IMR-90 (cell line): ENCODE measurements around the gene TBC1D4. TPM values are rescaled to one million over a fixed set of nuclear protein-coding genes. Genes with fewer than 3 reads are reported as not detected.

ENCODE experiments used
- ATAC-seq: fragments of 200-7000 bp; cut with Tn5 transposase; 2 replicates; pipeline ENCODE4 v1.9.1; 2020; ENCODE audit warnings: low read depth, mild to moderate bottlenecking, moderate library complexity
- BruUV-seq: library from RNA; stranded (reverse); fragments of 400-500 nt; replicated peaks from 2 replicates; lab custom pipeline; 2021; lab: Mats Ljungman, UMichigan
- CTCF ChIA-PET: fragments of 300-600 bp; formaldehyde crosslinking; extraction: SDS; loops from one replicate; lab custom pipeline; 2021; ENCODE audit warnings: antibody characterized with exemption; lab: Yijun Ruan, JAX
- POLR2A ChIA-PET: fragments of 300-600 bp; sonication (Branson Sonifier 250); formaldehyde crosslinking; loops from one replicate; lab custom pipeline; 2022; ENCODE audit warnings: antibody characterized with exemption; ENCODE audit not compliant: unreplicated experiment; lab: Charles Lee
- DNase-seq: peaks from one replicate; pipeline ENCODE4 v3.0.0; 2013
- H2AFZ ChIP-seq: replicated peaks from 2 replicates; pipeline ENCODE3; 2013; ENCODE audit warnings: low read length, mild to moderate bottlenecking; ENCODE audit not compliant: poor library complexity
- H2AK5ac ChIP-seq: 2 replicates; pipeline ENCODE4 v1.6.1; 2013; ENCODE audit warnings: low read depth, low read length, inconsistent platforms
- H2AK9ac ChIP-seq: replicated peaks from 2 replicates; pipeline ENCODE3; 2013; ENCODE audit warnings: mild to moderate bottlenecking, low read depth, low read length, moderate library complexity; ENCODE audit not compliant: poor library complexity
- H2BK120ac ChIP-seq: 2 replicates; pipeline ENCODE4 v1.6.1; 2013; ENCODE audit warnings: low read depth, low read length, inconsistent platforms
- H2BK15ac ChIP-seq: 3 replicates; pipeline ENCODE4 v1.6.1; 2013; ENCODE audit warnings: low read depth, low read length, inconsistent platforms
- H2BK20ac ChIP-seq: 2 replicates; pipeline ENCODE4 v1.6.1; 2013; ENCODE audit warnings: low read depth, mild to moderate bottlenecking, inconsistent platforms, low read length, moderate library complexity
- H2BK5ac ChIP-seq: 2 replicates; pipeline ENCODE4 v1.6.1; 2013; ENCODE audit warnings: mild to moderate bottlenecking, low read depth, low read length, inconsistent platforms; ENCODE audit not compliant: poor library complexity, severe bottlenecking
- H3K14ac ChIP-seq: replicated peaks from 2 replicates; pipeline ENCODE4 v1.6.1; 2013; ENCODE audit warnings: low read depth, low read length, inconsistent platforms
- H3K18ac ChIP-seq: 2 replicates; pipeline ENCODE4 v1.6.1; 2013; ENCODE audit warnings: low read depth, low read length, control low read depth
- H3K23ac ChIP-seq: 2 replicates; pipeline ENCODE4 v1.6.1; 2013; ENCODE audit warnings: low read depth, low read length, inconsistent platforms
- H3K27ac ChIP-seq: 2 replicates; pipeline ENCODE4 v1.5.1; 2013; ENCODE audit warnings: mild to moderate bottlenecking, control low read depth, low read length; ENCODE audit not compliant: insufficient read depth
- H3K27me3 ChIP-seq: 2 replicates; pipeline ENCODE4 v1.6.1; 2013; ENCODE audit warnings: low read length; ENCODE audit not compliant: control insufficient read depth, insufficient read depth
- H3K36me3 ChIP-seq: 2 replicates; pipeline ENCODE4 v1.6.1; 2013; ENCODE audit warnings: low read length, mixed read lengths; ENCODE audit not compliant: control insufficient read depth, insufficient read depth
- H3K4ac ChIP-seq: 2 replicates; pipeline ENCODE4 v1.6.1; 2013; ENCODE audit warnings: low read depth, low read length, inconsistent platforms
- H3K4me1 ChIP-seq: 2 replicates; pipeline ENCODE4 v1.6.1; 2013; ENCODE audit warnings: low read length, mixed read lengths; ENCODE audit not compliant: control insufficient read depth, insufficient read depth
- H3K4me2 ChIP-seq: 2 replicates; pipeline ENCODE4 v1.6.1; 2013; ENCODE audit warnings: low read depth, mild to moderate bottlenecking, control low read depth, low read length, moderate library complexity
- H3K4me3 ChIP-seq: 2 replicates; pipeline ENCODE4 v1.5.1; 2013; ENCODE audit warnings: low read depth, mild to moderate bottlenecking, control low read depth, low read length, moderate library complexity; ENCODE audit not compliant: insufficient read depth
- H3K56ac ChIP-seq: 2 replicates; pipeline ENCODE4 v1.6.1; 2013; ENCODE audit warnings: low read length, inconsistent platforms; ENCODE audit not compliant: insufficient read depth; ENCODE audit errors: extremely low read depth
- H3K79me1 ChIP-seq, 2 experiments: 2 replicates each; pipeline ENCODE4 v1.6.1; 2013; ENCODE audit warnings: low read length in 2 of 2, inconsistent platforms in 1 of 2, low read depth in 1 of 2
- H3K9ac ChIP-seq: 2 replicates; pipeline ENCODE4 v1.6.1; 2013; ENCODE audit warnings: low read depth, low read length, control low read depth
- H3K9me1 ChIP-seq: 2 replicates; pipeline ENCODE4 v1.6.1; 2013; ENCODE audit warnings: low read length, inconsistent platforms; ENCODE audit not compliant: insufficient read depth
- H3K9me3 ChIP-seq: 2 replicates; pipeline ENCODE4 v1.6.1; 2013; ENCODE audit warnings: low read length; ENCODE audit not compliant: control insufficient read depth, insufficient read depth
- H4K20me1 ChIP-seq: 2 replicates; pipeline ENCODE4 v1.6.1; 2013; ENCODE audit warnings: low read length, inconsistent platforms; ENCODE audit not compliant: insufficient read depth
- H4K5ac ChIP-seq: 2 replicates; pipeline ENCODE4 v1.6.1; 2013; ENCODE audit warnings: mild to moderate bottlenecking, low read depth, low read length, control low read depth
- H4K8ac ChIP-seq, 2 experiments: 2 replicates each; pipeline ENCODE4 v1.6.1; 2013; ENCODE audit warnings: low read depth in 2 of 2, low read length in 2 of 2, control low read depth in 1 of 2, inconsistent platforms in 1 of 2
- H4K91ac ChIP-seq: 2 replicates; pipeline ENCODE4 v1.6.1; 2013; ENCODE audit warnings: low read depth, low read length, inconsistent platforms; ENCODE audit not compliant: insufficient read depth
- BHLHE40 ChIP-seq: fragments of 150-350 bp; IDR thresholded peaks from 2 replicates; pipeline ENCODE4 v1.6.1; 2016; ENCODE audit warnings: mild to moderate bottlenecking, low read depth, low read length
- CEBPB ChIP-seq: IDR thresholded peaks from 2 replicates; pipeline ENCODE4 v1.6.1; 2012; ENCODE audit warnings: low read depth, low read length, improper control_type of control experiment
- CHD1 ChIP-seq: IDR thresholded peaks from 2 replicates; pipeline ENCODE4 v1.6.1; 2012; ENCODE audit warnings: low read depth, low read length, improper control_type of control experiment
- CTCF ChIP-seq: conservative IDR thresholded peaks from 2 replicates; pipeline ENCODE4 v1.5.1; 2012; ENCODE audit warnings: mild to moderate bottlenecking, low read depth, low read length, improper control_type of control experiment
- MAFK ChIP-seq: IDR thresholded peaks from 2 replicates; pipeline ENCODE4 v1.6.1; 2012; ENCODE audit warnings: low read depth, low read length, improper control_type of control experiment
- MXI1 ChIP-seq: IDR thresholded peaks from 2 replicates; pipeline ENCODE4 v1.6.1; 2012; ENCODE audit warnings: low read depth, mild to moderate bottlenecking, low read length, moderate library complexity, borderline replicate concordance
- NFE2L2 ChIP-seq: fragments of 150-350 bp; IDR thresholded peaks from 2 replicates; pipeline ENCODE4 v1.6.1; 2016; ENCODE audit warnings: low read depth, mild to moderate bottlenecking, low read length
- POLR2A ChIP-seq: IDR thresholded peaks from 2 replicates; pipeline ENCODE4 v1.6.1; 2012; ENCODE audit warnings: mild to moderate bottlenecking, low read depth, low read length
- RAD21 ChIP-seq: IDR thresholded peaks from 2 replicates; pipeline ENCODE4 v1.6.1; 2012; ENCODE audit warnings: low read length, improper control_type of control experiment
- RCOR1 ChIP-seq: IDR thresholded peaks from 2 replicates; pipeline ENCODE4 v1.6.1; 2012; ENCODE audit warnings: mild to moderate bottlenecking, low read length, improper control_type of control experiment; ENCODE audit not compliant: insufficient replicate concordance
- SMC3 ChIP-seq: fragments of 150-350 bp; IDR thresholded peaks from 2 replicates; pipeline ENCODE4 v1.6.1; 2016; ENCODE audit warnings: low read depth, mild to moderate bottlenecking, antibody characterized with exemption, low read length, moderate library complexity
- WGBS, 2 experiments: methylation state at CpG; one replicate each; pipeline versions ENCODE4 v1.1.5 to v1.1.7; 2013; ENCODE audit warnings: missing lambda C conversion rate in 2 of 2; ENCODE audit not compliant: insufficient read length in 1 of 2; ENCODE audit errors: extremely low coverage in 2 of 2; 5-methylcytosine and 5-hydroxymethylcytosine counted together
- dilution Hi-C: fragments of 300-500 bp; cut with HindIII; formaldehyde crosslinking; loops from one replicate; pipeline ENCODE4 v1.14.3; 2018; ENCODE audit warnings: low sequenced_read_pairs; ENCODE audit not compliant: unreplicated experiment
- in situ Hi-C: fragments of 300-500 bp; cut with MboI; formaldehyde crosslinking; loops from 3 replicates; pipeline ENCODE4 v1.14.3; 2019; ENCODE audit warnings: low sequenced_read_pairs, inconsistent platforms, mixed read lengths
- intact Hi-C: fragments of 100-400 bp; cut with micrococcal nuclease; formaldehyde crosslinking; loops from 2 replicates; pipeline ENCODE4 v1.10.0; 2022
- polyA plus RNA-seq, 3 experiments: library from polyadenylated mRNA; depleted of rRNA; stranded (reverse); fragments of >200 nt; gene quantifications; 2 replicates each; pipeline ENCODE4 v1.2.3, GENCODE V29; 2012; ENCODE audit warnings: low replicate concordance in 1 of 3
- total RNA-seq: library from RNA; depleted of rRNA; stranded (reverse); fragments of >200 nt; gene quantifications from 2 replicates; pipeline ENCODE4 v1.2.3, GENCODE V29; 2012
- TF ChIP-seq, protein P1 (sequence below): fragments of 150-350 bp; IDR thresholded peaks from 2 replicates; pipeline ENCODE4 v1.6.1; 2017; ENCODE audit warnings: mild to moderate bottlenecking, antibody characterized with exemption, low read length, low read depth
- TF ChIP-seq, protein P2 (sequence below): fragments of 150-350 bp; IDR thresholded peaks from 2 replicates; pipeline ENCODE4 v1.6.1; 2016; ENCODE audit warnings: low read depth, mild to moderate bottlenecking, low read length, moderate library complexity, borderline replicate concordance

Gene TBC1D4
- total and polyA plus RNA-seq, 2 of the 4 experiments (the other 2 are of a cell fraction): 7.5 to 22.8 TPM

GRCh38 chr13:75330770-75331169, 151.2 kb downstream of the TBC1D4 start:
- Histone ChIP-seq H2BK20ac (no peak overlapping the region), H2AFZ (no peak overlapping the region), H3K4me1 (peaks cover 4% of the 10 kb centered on the region), H2AK5ac (no peak overlapping the region), H3K4me3 (no peak overlapping the region), H4K20me1 (no peaks in the 10 kb centered on the region), H4K91ac (no peak overlapping the region), H3K18ac (no peak overlapping the region), H3K56ac (no peak overlapping the region), H2BK5ac (no peak overlapping the region), H3K27ac (no peak overlapping the region), H3K9ac (no peak overlapping the region), H3K36me3 (no peaks in the 10 kb centered on the region), H3K79me1 (peaks cover 0 to 5% of the 10 kb centered on the region in 2 experiments; a peak in 1 of 4 replicates), H3K4me2 (no peak overlapping the region), H3K9me1 (peaks cover 9% of the 10 kb centered on the region; the same call in 1 of the 2 replicates), H3K14ac (no peak overlapping the region), H3K23ac (no peak overlapping the region), H4K8ac (no peak overlapping the region), H2BK120ac (no peak overlapping the region), H2BK15ac (no peak overlapping the region), H4K5ac (no peak overlapping the region), H3K27me3 (no peaks in the 10 kb centered on the region), H3K9me3 (no peaks in the 10 kb centered on the region), H3K4ac (no peak overlapping the region), H2AK9ac (no peak overlapping the region)
- no peak for DNase-seq
- dilution Hi-C loops: no loop called here
- BruUV-seq: no TSS peak
- ChIA-PET POLR2A (no interaction called here), CTCF (interaction anchor here (1.1 kb wide), 1 partner anchor 11 kb away, joined by 3 read pairs; no protein-coding TSS in a partner anchor)
- no peak for ATAC-seq
- intact Hi-C loops: no loop called here
- WGBS, 2 experiments: no CpG with 5 or more reads among the region's 2 CpGs
- in situ Hi-C loops: no loop called here
- TF ChIP-seq CEBPB: no peak
- no peak for TF ChIP-seq SMC3
- TF ChIP-seq NFE2L2: no peak
- no peak for TF ChIP-seq RAD21
- no peak for TF ChIP-seq RCOR1
- no peak for TF ChIP-seq CHD1
- TF ChIP-seq, protein P1, sequence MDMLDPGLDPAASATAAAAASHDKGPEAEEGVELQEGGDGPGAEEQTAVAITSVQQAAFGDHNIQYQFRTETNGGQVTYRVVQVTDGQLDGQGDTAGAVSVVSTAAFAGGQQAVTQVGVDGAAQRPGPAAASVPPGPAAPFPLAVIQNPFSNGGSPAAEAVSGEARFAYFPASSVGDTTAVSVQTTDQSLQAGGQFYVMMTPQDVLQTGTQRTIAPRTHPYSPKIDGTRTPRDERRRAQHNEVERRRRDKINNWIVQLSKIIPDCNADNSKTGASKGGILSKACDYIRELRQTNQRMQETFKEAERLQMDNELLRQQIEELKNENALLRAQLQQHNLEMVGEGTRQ: no peak
- TF ChIP-seq, protein P2, sequence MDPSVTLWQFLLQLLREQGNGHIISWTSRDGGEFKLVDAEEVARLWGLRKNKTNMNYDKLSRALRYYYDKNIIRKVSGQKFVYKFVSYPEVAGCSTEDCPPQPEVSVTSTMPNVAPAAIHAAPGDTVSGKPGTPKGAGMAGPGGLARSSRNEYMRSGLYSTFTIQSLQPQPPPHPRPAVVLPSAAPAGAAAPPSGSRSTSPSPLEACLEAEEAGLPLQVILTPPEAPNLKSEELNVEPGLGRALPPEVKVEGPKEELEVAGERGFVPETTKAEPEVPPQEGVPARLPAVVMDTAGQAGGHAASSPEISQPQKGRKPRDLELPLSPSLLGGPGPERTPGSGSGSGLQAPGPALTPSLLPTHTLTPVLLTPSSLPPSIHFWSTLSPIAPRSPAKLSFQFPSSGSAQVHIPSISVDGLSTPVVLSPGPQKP: no peak
- no peak for TF ChIP-seq CTCF
- TF ChIP-seq MAFK: no peak
- TF ChIP-seq POLR2A: no peak
- no peak for TF ChIP-seq BHLHE40
- TF ChIP-seq MXI1: no peak
